ENCODE data around the gene PPIL1.

- no peak for TF ChIP-seq EZH2 (IDR thresholded peaks at IDR 0.05; ENCODE audit: borderline replicate concordance, low read length)
- no peak for TF ChIP-seq CTCF (IDR thresholded peaks at IDR 0.05; ENCODE audit: low read length)
Measured at GRCh38 chr6:36865835-36866234, 8.8 kb downstream of the PPIL1 start.
